Testis (tissue), 2 donors: ENCODE data around the gene TPRG1.
A peak's percentile ranks its signal among the peaks of the same experiment; 100 is the strongest.

Experiments used
- CTCF ChIP-seq, 3 experiments: fragments of 450-650 bp in 2 of 3; fragments of 200-600 bp in 1 of 3; sonication (generic) in 1 of 3; IDR thresholded peaks; one replicate each; pipeline ENCODE4 v1.5.1; 2016 to 2019; ENCODE audit warnings: antibody characterized with exemption in 3 of 3, mild to moderate bottlenecking in 2 of 3, moderate library complexity in 1 of 3
- POLR2A ChIP-seq: fragments of 450-650 bp; IDR thresholded peaks from one replicate; pipeline ENCODE4 v1.6.1; 2017; ENCODE audit warnings: antibody characterized with exemption, mild to moderate bottlenecking, moderate library complexity

GRCh38 chr3:189340680-189341460, 169.1 kb downstream of the TPRG1 start:
- peak in 2 of 3 experiments; percentile 2 to 17 for TF ChIP-seq CTCF (IDR thresholded peaks at IDR 0.05)
- TF ChIP-seq POLR2A: no peak
